GM21529 (cell line): ENCODE results near the gene FARP1.

Experiments
- ATAC-seq: cut with Tn5 transposase; IDR thresholded peaks from one replicate; pipeline ENCODE4 v1.9.1; 2021; ENCODE audit not compliant: unreplicated experiment

The FARP1 gene

GRCh38 chr13:98456413-98456845 is 313.5 kb downstream of the FARP1 start:
- ATAC-seq: no peak

- no peak for ATAC-seq
Observed at GRCh38 chr13:98457053-98457452, 314.2 kb downstream of the FARP1 start.

DNA sequence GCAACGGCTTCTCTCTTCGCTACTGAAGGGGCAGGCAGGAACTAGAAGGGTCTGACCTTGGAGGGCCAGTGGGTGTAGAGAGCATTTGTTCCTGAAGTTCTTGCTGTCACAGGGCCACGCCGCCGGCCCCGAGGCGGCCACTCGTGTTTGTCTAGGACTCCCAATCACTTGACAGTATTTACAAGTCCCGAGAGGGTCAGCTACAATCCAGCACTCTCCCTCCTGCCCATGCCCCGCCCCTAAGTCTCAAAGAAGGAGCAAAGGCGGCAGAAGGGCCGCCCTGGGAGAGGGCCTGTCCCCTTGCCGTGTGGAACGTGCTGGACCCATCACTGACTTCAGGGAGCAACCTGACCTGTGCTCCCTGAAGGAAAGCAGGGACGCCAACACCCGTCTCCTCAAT is 315.5 kb downstream of the FARP1 start:
- ATAC-seq: no peak

DNA sequence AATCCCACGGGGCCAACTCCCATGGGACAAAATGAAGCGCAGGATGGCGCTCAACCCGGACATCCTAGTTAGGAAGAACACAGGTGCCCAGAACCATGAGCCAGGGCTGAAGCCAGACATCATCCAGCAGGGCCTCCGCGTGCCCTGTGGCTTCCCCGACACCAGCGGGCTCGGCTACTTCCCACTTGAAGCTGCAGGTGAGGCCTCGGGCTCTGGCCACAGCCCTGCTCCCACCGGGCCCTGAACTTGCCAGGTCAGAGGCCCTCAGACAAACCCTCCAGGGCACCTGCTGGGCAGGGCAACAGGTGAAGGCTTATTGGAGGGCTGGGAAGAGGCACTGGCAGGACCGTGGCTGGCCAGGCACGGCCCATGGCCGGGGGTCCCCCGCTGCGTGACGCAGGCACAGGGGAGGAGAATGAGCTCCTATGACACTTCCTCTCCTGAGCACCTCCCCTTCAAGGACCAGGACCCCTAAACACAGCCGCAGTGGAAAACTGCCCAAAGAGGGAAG is 316.3 kb downstream of the FARP1 start:
- ATAC-seq: no peak

DNA sequence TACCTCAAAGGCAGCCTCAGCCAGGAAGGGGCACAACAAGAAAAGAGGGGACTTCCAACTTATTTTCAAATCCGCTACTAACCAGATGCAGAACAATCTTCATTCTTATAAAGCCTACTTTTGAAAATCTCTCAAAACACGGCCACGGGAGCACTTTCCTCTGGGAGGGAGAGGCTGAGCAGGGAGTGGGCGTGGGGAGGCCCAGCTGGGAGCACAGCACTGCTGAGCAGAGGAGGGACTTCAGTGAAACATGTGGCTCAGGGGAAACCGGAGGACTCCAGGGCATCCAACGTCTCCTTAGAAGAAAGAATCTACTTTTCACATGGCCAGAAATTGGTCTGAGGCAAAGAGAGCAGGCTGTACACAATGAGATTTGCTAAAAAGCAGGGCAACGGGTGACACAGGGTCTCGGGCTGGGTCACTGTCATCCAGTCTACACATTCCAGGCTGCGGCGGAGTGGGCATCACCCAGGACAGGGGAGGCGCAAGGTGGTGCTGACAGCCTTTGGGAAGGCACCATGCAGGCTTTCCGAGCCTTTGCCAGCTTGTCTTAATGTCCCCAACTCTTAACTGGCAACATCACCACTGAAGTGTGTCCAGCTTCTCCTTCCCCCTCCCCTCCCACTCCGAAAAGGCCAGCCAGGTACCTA is 317.0 kb downstream of the FARP1 start:
- no peak for ATAC-seq

- ATAC-seq: no peak
Observed at GRCh38 chr13:98460516-98460915, 317.6 kb downstream of the FARP1 start.

DNA sequence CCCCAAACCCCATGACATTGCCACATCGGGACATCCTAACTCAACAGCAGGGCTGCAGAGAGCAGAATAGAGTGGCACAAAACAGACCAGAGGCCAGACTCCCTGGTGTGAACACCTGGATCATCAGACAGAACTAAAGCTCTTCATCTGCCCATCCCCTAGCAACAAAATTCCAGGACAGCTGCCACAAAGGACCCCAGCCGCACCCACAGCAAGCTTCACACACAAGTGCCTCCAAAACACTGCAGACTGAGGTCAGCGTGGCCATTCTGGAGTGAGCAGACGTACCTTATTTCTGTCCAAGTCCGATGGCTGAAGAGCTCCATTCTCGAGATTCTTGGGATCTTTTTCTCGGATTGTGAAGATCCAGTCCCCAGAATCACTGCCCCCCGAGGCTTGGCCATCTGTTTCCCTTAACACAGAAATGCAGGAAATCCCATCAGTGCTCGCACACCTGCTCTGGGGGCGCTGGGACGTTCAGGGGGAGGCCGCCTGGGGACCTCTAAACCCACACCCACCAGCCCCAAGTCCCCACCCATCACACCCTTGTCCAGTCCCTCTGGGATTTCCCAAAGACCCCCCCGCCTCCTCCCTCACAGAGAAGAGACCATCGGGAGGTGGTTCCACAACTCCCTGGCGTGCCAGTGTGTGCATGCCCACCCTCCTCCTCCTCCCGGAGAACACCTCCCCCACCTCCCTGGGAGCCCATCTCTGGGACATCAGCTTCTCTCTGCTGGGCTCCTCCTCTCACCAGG is 318.8 kb downstream of the FARP1 start:
- no peak for ATAC-seq

GRCh38 chr13:98462241-98462882 is 319.5 kb downstream of the FARP1 start:
- ATAC-seq: no peak

DNA sequence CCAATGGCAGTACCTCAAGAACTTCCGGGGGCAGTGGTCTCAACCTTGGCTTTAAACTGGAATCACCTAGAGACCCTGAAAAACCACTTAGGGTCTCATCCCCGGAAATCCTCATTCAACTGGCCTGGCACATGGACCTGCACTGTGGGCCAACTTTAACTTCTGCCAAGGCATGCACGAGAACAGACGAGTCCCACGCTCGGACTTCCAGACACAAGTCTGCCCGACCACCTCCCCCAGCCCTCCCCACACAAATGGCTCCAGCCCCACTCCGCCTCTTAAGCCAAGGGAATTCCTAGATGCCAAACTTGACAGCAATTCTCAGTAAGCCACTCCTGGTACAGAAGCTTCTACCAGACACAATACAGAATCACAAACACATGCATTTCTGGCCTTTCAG is 320.1 kb downstream of the FARP1 start:
- ATAC-seq: no peak

DNA sequence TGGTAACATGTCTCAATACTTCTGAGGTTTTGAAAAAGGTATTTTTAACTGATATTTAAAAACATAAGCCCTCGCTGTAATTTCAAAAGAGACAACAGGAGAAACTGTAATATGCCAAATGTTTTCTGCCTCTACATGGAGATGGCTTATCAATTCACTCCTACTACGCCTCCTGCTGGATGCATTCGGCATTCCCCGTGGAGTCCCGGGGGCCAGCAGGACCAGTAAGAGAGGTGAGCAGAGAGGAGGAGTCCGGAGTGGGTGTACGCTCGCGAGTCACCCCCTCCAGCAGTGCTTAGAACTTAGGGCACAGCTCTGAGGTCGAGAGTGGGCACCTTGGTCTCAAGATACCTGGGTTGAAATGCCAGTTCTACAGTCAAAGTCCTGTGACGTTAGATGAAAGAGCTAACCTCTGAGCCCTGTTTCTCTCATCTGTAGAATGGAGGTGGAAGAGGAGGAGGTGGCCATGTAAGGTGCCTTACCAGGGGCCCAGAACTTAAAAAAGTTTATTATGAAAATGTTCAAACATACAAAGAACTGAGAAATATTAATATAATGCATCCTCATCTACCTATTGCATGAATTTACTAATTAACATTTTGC is 323.8 kb downstream of the FARP1 start:
- ATAC-seq: peak; percentile 57

DNA sequence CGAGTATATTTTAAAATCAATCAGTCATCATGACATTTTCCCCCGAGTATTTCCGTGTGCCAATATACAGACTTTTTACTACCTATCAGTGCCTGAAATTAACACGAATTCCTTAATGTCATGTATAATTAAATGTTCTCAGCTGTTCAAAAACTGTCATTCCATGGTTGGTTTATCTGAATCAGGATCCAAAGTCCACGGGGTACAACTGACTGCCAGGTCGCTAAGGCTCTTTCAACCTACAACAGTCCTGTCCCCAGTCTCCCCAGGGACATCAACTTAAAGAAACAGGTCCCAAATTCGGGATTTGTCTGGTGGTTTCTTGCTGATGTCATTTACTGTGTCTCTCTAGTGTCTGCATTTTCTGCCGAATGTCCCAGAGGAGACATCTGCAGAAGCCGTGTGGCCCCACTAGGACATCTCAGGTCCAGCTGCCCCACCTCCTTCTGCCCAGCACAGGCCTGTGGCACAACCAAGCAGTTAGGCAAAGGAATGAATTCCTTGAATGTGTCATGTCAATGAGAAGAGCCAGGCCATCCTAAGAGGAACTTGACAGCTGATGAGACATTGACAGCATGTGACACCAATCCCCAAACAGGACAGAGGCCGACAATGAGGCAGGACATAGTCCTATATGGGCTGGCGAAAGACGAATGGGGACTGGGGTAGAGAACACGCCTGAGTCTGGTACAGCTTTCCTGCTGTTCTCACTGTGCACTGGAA is 324.5 kb downstream of the FARP1 start:
- ATAC-seq: no peak

DNA sequence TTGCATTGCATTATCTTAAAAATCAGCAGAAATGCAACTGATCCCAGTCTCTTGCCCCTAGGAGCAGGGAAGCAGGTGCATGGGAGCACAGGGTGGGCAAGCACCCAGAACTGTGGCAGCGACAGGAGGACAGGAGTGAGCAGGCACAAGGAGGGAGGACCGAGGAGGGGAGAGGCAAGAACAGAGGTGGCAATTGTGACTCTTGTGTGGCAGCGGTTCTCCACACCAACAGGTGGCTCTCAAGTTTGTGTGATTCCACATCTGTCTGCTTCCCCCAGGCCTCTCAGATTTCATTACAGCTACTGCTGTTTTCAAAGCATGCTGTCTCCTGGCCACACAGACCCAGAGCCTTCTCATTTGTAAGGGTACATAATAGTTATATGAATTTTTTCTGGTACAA is 325.5 kb downstream of the FARP1 start:
- ATAC-seq: no peak

DNA sequence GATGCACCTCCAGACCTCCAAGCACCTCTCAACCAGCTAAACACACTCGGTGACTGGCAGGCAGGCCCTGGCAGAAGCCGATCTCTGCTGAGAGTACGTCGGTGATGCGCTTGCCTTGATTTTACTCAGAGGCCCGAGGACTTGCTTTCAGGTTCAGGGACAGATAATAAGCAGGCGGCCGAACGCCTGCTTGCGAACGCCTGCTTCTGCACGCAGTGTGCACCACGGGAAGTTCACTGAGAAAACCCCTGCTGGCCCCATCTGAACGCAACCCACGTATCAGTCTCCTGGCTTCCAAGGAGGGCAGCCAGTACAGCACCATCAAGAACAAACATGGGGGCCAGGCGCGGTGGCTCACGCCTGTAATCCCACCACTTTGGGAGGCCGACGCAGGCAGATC is 326.0 kb downstream of the FARP1 start:
- no peak for ATAC-seq

DNA sequence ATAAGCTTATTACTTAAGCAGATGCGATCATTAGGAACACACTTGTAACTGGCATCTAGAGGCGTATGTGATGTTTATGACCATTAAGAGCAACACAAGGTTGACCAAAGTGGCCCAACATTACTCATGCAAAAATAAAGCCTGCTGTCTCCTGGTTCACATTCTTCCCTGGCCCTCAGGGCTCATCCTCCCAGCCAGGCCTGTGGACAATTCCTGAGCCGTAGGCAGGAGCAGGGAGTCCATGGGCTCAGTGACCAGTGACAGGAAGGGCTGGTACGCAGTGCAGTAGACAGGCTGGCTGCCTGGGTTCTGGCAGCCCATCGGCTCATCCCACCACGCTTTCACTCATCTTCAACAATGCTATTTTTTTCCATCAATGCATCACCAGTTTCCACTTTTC is 328.0 kb downstream of the FARP1 start:
- no peak for ATAC-seq

DNA sequence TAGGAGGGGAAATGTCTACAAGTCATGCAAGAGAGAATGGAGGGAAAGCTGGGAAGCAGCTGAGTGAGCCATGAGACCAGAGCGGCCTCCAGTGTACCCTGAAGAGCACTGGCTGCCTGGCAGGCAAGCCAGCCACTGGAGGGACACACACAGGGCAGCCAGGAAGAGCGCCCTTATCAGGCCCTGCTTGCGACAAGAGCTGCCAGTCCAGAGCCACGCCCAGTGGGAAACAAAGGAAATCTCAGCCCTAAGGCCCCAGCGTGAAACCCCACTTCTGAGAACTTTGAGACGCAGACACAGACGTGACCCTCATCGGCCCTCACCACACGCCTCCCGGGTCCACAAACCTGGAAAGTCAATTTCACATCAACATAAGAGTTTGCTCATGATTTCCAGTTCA is 329.0 kb downstream of the FARP1 start:
- ATAC-seq: no peak

GRCh38 chr13:98473135-98473787 is 330.4 kb downstream of the FARP1 start:
- no peak for ATAC-seq

DNA sequence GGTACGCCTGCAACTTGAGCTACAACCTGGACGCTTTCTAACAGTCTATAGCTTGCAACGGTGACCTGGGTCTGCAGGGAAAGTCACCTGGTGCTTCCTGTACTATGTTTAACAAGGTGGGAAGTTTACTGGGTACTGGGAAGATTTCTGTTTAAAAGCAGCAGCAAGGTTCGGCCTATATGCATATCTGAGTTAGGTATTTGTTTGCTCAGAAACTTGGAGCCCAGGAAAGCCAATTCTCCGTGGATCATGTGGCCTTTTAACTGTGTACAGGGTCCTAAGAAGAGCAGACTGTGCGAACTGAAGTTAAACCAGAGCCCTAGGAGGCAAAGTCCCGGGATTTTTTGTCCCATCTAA is 330.9 kb downstream of the FARP1 start:
- ATAC-seq: no peak

- ATAC-seq: no peak
Observed at GRCh38 chr13:98474292-98474691, 331.4 kb downstream of the FARP1 start.

GRCh38 chr13:98474761-98475160 is 331.9 kb downstream of the FARP1 start:
- no peak for ATAC-seq

GRCh38 chr13:98475522-98475921 is 332.6 kb downstream of the FARP1 start:
- no peak for ATAC-seq

DNA sequence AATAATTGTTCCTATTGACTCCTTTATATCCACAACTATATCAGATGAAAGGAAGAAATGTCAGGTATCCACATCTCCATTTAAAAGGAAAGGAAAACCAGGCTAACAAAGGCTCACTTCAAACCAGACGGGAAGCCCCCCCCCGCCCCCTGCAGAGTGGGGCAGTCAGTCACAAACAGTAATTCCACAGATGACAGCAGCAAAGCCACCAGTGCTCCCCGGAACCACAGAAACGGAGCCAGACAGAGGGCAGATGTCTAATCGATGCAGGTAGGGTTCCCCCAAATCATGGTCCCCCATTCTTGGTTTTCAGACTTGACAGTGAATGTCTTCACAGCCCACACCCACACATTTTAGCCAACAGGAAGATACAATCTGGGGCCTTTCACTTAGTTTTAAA is 333.2 kb downstream of the FARP1 start:
- peak; percentile 33 for ATAC-seq
